Activated CD8-positive, alpha-beta memory T cell treated with anti-CD3 and anti-CD28 coated beads for 36 hours (primary cell): ENCODE measurements around the gene CDH9. TPM values are rescaled to one million over a fixed set of nuclear protein-coding genes. Genes with fewer than 3 reads are reported as not detected.

Experiments
- CTCF ChIA-PET: fragments of 350-600 bp; sonication (Branson Sonifier 250); formaldehyde crosslinking; loops from one replicate; lab custom pipeline; 2021; ENCODE audit warnings: antibody characterized with exemption; lab: Charles Lee
- POLR2A ChIA-PET: fragments of 350-600 bp; sonication (Branson Sonifier 250); formaldehyde crosslinking; loops from one replicate; lab custom pipeline; 2021; ENCODE audit warnings: antibody characterized with exemption; lab: Charles Lee
- total RNA-seq, 2 experiments: library from RNA; stranded (reverse); gene quantifications; one replicate each; pipeline ENCODE4 v1.2.3, GENCODE V29; 2021

The CDH9 gene
- not detected for total RNA-seq

- CTCF ChIA-PET = no interaction called here
- POLR2A ChIA-PET = no interaction called here
These were observed at the start of gene CDH9 for GRCh38 chr5:27038476-27038875. TSS of gene CDH9 (minus strand) at chr5:27038586. CDS start at chr5:26988333, 50,253 bp downstream.

- ChIA-PET POLR2A (no interaction called here), CTCF (no interaction called here)
These were observed 49.4 kb upstream of the CDH9 start for GRCh38 chr5:27087747-27088146.

GRCh38 chr5:27083449-27084415 lies 45.3 kb upstream of the CDH9 start:
- POLR2A ChIA-PET = no interaction called here
- CTCF ChIA-PET = no interaction called here

- POLR2A ChIA-PET = no interaction called here
- CTCF ChIA-PET = no interaction called here
These were observed 41.8 kb upstream of the CDH9 start for GRCh38 chr5:27080147-27080546.

- ChIA-PET POLR2A (no interaction called here), CTCF (no interaction called here)
These were observed 24.1 kb upstream of the CDH9 start for GRCh38 chr5:27062451-27062850.

- CTCF ChIA-PET = no interaction called here
These were observed 10.1 kb upstream of the CDH9 start for GRCh38 chr5:27048510-27048909.

GRCh38 chr5:27041372-27041771 lies 3.0 kb upstream of the CDH9 start:
- POLR2A ChIA-PET = no interaction called here
- CTCF ChIA-PET = no interaction called here

More at GRCh38 chr5:27048510-27048909, 10.1 kb upstream of the CDH9 start:
- POLR2A ChIA-PET = no interaction called here

- ChIA-PET CTCF (no interaction called here), POLR2A (no interaction called here)
These were observed 3.8 kb downstream of the CDH9 start for GRCh38 chr5:27034565-27034964.

- ChIA-PET POLR2A (no interaction called here), CTCF (no interaction called here)
These were observed 11.6 kb downstream of the CDH9 start for GRCh38 chr5:27026801-27027200.

- ChIA-PET POLR2A (no interaction called here), CTCF (no interaction called here)
These were observed 12.3 kb downstream of the CDH9 start for GRCh38 chr5:27026063-27026462.

GRCh38 chr5:27021471-27021870 lies 16.9 kb downstream of the CDH9 start:
- POLR2A ChIA-PET = no interaction called here
- CTCF ChIA-PET = no interaction called here

- POLR2A ChIA-PET = no interaction called here
- CTCF ChIA-PET = no interaction called here
These were observed 17.4 kb downstream of the CDH9 start for GRCh38 chr5:27020973-27021372.

- ChIA-PET CTCF (no interaction called here), POLR2A (no interaction called here)
These were observed 22.6 kb downstream of the CDH9 start for GRCh38 chr5:27015758-27016157.

GRCh38 chr5:27011274-27011673 lies 27.1 kb downstream of the CDH9 start:
- ChIA-PET POLR2A (no interaction called here), CTCF (no interaction called here)

GRCh38 chr5:27010646-27011045 lies 27.7 kb downstream of the CDH9 start:
- POLR2A ChIA-PET = no interaction called here

GRCh38 chr5:27009540-27009915 lies 28.9 kb downstream of the CDH9 start:
- ChIA-PET CTCF (no interaction called here), POLR2A (no interaction called here)

More at GRCh38 chr5:27010646-27011045, 27.7 kb downstream of the CDH9 start:
- CTCF ChIA-PET = no interaction called here

GRCh38 chr5:27008604-27009539 lies 29.5 kb downstream of the CDH9 start:
- CTCF ChIA-PET = no interaction called here
- POLR2A ChIA-PET = no interaction called here

- ChIA-PET CTCF (no interaction called here), POLR2A (no interaction called here)
These were observed 31.3 kb downstream of the CDH9 start for GRCh38 chr5:27007121-27007520.

GRCh38 chr5:26986985-26987384 lies 51.4 kb downstream of the CDH9 start:
- ChIA-PET POLR2A (no interaction called here), CTCF (no interaction called here)

GRCh38 chr5:26981750-26982149 lies 56.6 kb downstream of the CDH9 start:
- CTCF ChIA-PET = no interaction called here
- POLR2A ChIA-PET = no interaction called here
